ENCODE results near the gene PHACTR4.
"Not testable (repeated sequence)": the region's sequence is repeated elsewhere in the genome, so short reads cannot be mapped to it uniquely, and the experiment has no call there.

Gene PHACTR4

DNA sequence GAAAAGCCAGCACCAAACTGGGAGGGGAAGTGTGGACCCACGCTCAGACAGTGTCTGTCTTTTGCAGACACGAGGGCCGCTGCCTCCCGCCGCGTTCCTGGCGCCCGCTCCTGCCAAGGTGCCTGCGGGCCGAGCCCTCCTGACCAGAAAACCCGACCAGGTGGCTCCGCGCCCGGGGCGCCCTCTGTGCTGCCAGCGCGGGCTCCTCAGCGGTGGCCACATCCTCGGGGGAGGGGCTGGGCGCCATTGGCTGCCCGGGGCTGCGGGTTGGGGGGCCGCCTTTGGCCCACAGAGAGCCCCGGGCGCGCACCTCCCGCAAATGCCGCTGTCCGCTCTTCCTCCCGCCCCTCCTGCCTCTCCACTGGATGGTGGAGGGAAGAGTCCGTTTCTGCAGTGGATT, 160.9 kb downstream of the PHACTR4 start:
- no peak for DNase-seq

- DNase-seq = no peak
These were observed 165.1 kb downstream of the PHACTR4 start for GRCh38 chr1:28534671-28535070.

GRCh38 chr1:28535180-28535579, 165.6 kb downstream of the PHACTR4 start:
- DNase-seq = no peak

DNA sequence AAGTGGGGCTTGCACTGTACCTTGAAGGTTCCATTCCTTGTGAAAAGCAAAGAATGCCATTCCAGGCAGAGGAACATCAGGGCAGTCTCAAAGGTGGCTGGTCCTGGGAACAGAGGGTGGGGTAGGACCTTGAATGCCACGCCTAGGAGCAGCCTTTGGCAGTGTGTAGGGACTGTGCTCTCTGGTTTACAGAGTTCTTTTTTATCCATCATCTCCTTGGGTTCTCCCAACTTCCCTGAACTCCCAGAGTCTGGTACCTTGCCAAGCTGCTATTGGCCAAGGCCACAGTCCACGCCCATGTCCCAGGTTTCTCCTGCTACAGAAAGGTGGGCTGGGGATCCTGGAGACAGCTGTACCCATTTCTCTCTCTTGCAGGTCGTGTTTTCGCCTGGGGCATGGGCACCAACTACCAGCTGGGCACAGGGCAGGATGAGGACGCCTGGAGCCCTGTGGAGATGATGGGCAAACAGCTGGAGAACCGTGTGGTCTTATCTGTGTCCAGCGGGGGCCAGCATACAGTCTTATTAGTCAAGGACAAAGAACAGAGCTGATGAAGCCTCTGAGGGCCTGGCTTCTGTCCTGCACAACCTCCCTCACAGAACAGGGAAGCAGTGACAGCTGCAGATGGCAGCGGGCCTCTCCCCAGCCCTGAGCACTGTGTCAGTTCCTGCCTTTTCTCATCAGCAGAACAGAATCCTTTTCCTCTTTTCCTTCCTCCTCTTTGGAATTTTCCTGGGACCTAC, 168.1 kb downstream of the PHACTR4 start:
- no peak for DNase-seq

DNA sequence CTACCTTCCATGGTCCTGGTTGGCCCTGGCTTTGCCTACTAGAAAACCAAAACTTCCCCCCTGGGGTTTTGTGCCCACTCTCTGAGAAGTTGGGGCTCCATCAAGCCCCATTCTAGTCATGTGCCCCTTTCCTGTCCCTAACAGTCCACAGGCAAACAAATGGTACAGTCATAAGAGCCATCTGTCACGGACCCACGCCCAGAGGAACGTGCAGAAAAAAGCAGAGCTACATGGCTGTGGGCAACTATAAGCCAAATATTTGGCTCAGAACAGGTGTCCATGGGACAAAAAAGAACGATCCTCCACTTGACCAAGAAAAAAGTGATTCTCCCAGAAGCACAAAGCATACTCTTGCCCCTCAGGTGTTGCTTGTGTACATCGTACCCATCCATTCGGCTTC, 168.7 kb downstream of the PHACTR4 start:
- DNase-seq = no peak

DNA sequence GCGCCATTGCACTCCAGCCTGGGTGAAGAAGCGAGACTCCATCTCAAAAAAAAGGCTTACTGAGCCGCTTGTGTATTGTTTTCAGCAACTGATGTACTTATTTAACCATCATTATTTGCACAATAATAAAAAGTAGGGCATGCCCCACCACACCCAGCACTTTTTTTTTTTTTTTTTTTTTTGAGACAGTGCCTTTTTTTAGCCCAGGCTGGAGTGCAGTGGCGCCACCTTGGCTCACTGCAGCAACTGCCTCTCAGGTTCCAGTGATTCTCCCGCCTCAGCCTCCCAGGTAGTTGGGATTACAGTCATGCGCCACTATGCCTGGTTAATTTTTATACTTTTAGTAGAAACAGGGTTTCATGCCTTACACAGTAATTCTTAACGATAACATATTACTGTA, 171.1 kb downstream of the PHACTR4 start:
- DNase-seq = no peak

DNA sequence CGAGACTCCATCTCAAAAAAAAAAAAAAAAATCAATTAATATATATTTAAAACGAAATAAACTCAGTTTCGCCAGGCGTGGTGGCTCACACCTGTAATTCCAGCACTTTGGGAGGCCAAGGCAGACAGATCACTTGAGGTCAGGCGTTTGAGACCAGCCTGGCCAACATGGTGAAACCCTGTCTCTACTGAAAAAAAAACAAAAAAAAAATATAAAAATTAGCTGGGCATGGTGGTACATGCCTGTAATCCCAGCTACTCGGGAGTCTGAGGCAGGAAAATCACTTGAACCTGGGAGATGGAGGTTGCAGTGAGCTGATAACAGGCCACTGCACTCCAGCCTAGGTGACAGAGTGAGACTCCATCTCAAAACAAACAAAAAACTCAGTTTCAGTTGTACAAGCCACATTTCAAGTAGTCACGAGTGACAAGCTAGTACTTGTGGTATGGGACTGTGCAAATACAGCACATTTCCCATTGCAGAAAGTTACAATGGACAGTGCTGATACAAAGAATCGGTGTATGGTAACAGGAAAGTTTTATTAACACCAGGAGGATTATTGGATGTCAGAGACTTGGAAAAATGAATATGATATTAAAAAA, 172.0 kb downstream of the PHACTR4 start:
- DNase-seq = not testable (repeated sequence)

DNA sequence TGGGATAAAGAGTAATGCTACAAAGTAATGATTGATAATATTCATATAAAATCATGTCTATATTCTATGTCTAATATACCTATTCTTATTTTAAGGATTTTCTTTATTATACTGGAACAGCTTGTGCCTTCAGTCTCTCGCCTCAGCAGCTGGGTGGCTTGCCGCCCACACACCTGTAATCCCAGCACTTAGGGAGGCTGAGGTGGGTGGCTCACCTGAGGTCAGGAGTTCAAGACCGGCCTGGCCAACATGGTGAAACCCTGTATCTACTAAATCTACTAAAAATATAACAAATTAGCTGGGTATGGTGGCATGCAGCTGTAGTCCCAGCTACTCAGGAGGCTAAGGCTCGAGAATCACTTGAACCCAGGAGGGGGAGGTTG, 175.7 kb downstream of the PHACTR4 start:
- DNase-seq = no peak

DNA sequence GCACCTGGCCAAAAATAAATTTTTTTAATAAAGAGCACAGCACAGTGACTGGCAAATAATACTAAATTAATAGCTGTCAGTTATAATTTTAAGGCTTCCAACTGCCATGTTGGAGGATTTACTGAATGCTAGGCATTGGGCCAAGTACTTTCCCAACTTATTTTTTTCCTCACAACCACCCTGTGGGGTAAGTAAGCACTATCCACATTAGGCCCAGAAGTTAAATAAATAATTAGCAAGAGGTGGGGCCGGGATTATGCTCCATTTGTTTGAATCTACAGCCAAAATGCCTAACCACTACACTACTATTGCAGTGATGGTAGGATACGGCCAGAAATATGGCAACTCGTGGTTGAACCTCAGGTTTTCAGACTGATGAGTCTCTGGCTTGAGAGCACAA, 178.8 kb downstream of the PHACTR4 start:
- no peak for DNase-seq

Data from activated CD4-positive, alpha-beta T cell treated with anti-CD3 and anti-CD28 coated beads, Interleukin-2, amount 50 U/mL, for 48 hours (primary cell).